ENCODE results near the gene ZNF397.
A peak's percentile ranks its signal among the peaks of the same experiment; 100 is the strongest.

Gene ZNF397

GRCh38 chr18:35247412-35248249, 6.8 kb downstream of the ZNF397 start:
- H3K36me3 ChIP-seq (ENCODE audit: control insufficient read depth, low read length): peaks cover 88% of the 10 kb centered on the region
- H3K4me1 ChIP-seq (ENCODE audit: control insufficient read depth, low read length): peaks cover 23% of the 10 kb centered on the region
- peaks cover 53% of the 10 kb centered on the region for H3K9me3 ChIP-seq (ENCODE audit: control insufficient read depth, insufficient read depth, low read length)

GRCh38 chr18:35248429-35248828, 7.6 kb downstream of the ZNF397 start:
- peaks cover 22% of the 10 kb centered on the region for H3K4me1 ChIP-seq (ENCODE audit: control insufficient read depth, low read length)
- peaks cover 12% of the 10 kb centered on the region for H3K79me2 ChIP-seq (ENCODE audit: control insufficient read depth, low read length)
- H3F3A ChIP-seq (ENCODE audit: control insufficient read depth, insufficient read depth): peaks cover 4% of the 10 kb centered on the region; the same call in 1 of the 2 replicates
- peak overlapping the region; percentile 56 for H3K4me3 ChIP-seq (ENCODE audit: low read length)
- no peaks in the 10 kb centered on the region for H3K9me2 ChIP-seq (replicated peaks; ENCODE audit: control insufficient read depth, low read length)
- no peak for TF ChIP-seq EZH2phosphoT487 (IDR thresholded peaks at IDR 0.05; ENCODE audit: borderline replicate concordance, low read length)
- TF ChIP-seq, protein P1, sequence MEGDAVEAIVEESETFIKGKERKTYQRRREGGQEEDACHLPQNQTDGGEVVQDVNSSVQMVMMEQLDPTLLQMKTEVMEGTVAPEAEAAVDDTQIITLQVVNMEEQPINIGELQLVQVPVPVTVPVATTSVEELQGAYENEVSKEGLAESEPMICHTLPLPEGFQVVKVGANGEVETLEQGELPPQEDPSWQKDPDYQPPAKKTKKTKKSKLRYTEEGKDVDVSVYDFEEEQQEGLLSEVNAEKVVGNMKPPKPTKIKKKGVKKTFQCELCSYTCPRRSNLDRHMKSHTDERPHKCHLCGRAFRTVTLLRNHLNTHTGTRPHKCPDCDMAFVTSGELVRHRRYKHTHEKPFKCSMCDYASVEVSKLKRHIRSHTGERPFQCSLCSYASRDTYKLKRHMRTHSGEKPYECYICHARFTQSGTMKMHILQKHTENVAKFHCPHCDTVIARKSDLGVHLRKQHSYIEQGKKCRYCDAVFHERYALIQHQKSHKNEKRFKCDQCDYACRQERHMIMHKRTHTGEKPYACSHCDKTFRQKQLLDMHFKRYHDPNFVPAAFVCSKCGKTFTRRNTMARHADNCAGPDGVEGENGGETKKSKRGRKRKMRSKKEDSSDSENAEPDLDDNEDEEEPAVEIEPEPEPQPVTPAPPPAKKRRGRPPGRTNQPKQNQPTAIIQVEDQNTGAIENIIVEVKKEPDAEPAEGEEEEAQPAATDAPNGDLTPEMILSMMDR (IDR thresholded peaks at IDR 0.05; ENCODE audit: low read depth, low read length, poor library complexity, severe bottlenecking): no peak
- H3K27me3 ChIP-seq (ENCODE audit: control insufficient read depth, low read length): no peaks in the 10 kb centered on the region
- peaks cover 51% of the 10 kb centered on the region for H3K9me3 ChIP-seq (ENCODE audit: control insufficient read depth, insufficient read depth, low read length)
- H4K20me1 ChIP-seq (ENCODE audit: control insufficient read depth, insufficient read depth, low read depth, low read length): no peaks in the 10 kb centered on the region
- H3K4me2 ChIP-seq (ENCODE audit: low read length): peak overlapping the region; percentile 70
- peaks cover 86% of the 10 kb centered on the region for H3K36me3 ChIP-seq (ENCODE audit: control insufficient read depth, low read length)
- peak overlapping the region; percentile 65 for H3K27ac ChIP-seq (ENCODE audit: low read depth, low read length)

More at GRCh38 chr18:35247412-35248249, 6.8 kb downstream of the ZNF397 start:
- Histone ChIP-seq H3K27ac (ENCODE audit: low read depth, low read length) (peak overlapping the region; percentile 65), H3K27me3 (ENCODE audit: control insufficient read depth, low read length) (no peaks in the 10 kb centered on the region), H3K4me2 (ENCODE audit: low read length) (peak overlapping the region; percentile 70), H3K79me2 (ENCODE audit: control insufficient read depth, low read length) (peaks cover 20% of the 10 kb centered on the region), H3F3A (ENCODE audit: control insufficient read depth, insufficient read depth) (peaks cover 4% of the 10 kb centered on the region; the same call in 1 of the 2 replicates), H3K4me3 (ENCODE audit: low read length) (peak overlapping the region; percentile 56), H3K9me2 (replicated peaks; ENCODE audit: control insufficient read depth, low read length) (no peaks in the 10 kb centered on the region), H4K20me1 (ENCODE audit: control insufficient read depth, insufficient read depth, low read depth, low read length) (no peaks in the 10 kb centered on the region)
- TF ChIP-seq, protein P1 (IDR thresholded peaks at IDR 0.05; ENCODE audit: low read depth, low read length, poor library complexity, severe bottlenecking): no peak
- TF ChIP-seq EZH2phosphoT487 (IDR thresholded peaks at IDR 0.05; ENCODE audit: borderline replicate concordance, low read length): no peak

- Histone ChIP-seq H3K4me2 (ENCODE audit: low read length) (no peak overlapping the region), H3K27me3 (ENCODE audit: control insufficient read depth, low read length) (no peaks in the 10 kb centered on the region), H3K79me2 (ENCODE audit: control insufficient read depth, low read length) (0 out of 2 replicates have a peak, but pooled peaks cover 2% of the 10 kb centered on the region), H3K4me1 (ENCODE audit: control insufficient read depth, low read length) (peaks cover 12% of the 10 kb centered on the region), H4K20me1 (ENCODE audit: control insufficient read depth, insufficient read depth, low read depth, low read length) (no peaks in the 10 kb centered on the region), H3F3A (ENCODE audit: control insufficient read depth, insufficient read depth) (peaks cover 4% of the 10 kb centered on the region; the same call in 1 of the 2 replicates), H3K27ac (ENCODE audit: low read depth, low read length) (no peak overlapping the region), H3K4me3 (ENCODE audit: low read length) (no peak overlapping the region), H3K9me2 (replicated peaks; ENCODE audit: control insufficient read depth, low read length) (no peaks in the 10 kb centered on the region), H3K36me3 (ENCODE audit: control insufficient read depth, low read length) (peaks cover 60% of the 10 kb centered on the region), H3K9me3 (ENCODE audit: control insufficient read depth, insufficient read depth, low read length) (peaks cover 21% of the 10 kb centered on the region)
- TF ChIP-seq, protein P1 (IDR thresholded peaks at IDR 0.05; ENCODE audit: low read depth, low read length, poor library complexity, severe bottlenecking): no peak
- TF ChIP-seq EZH2phosphoT487 (IDR thresholded peaks at IDR 0.05; ENCODE audit: borderline replicate concordance, low read length): no peak
Measured at GRCh38 chr18:35252466-35252865, 11.6 kb downstream of the ZNF397 start.

All from DOHH2 (cell line).